ENCODE measurements around the gene TMEM126A. TPM values are rescaled to one million over a fixed set of nuclear protein-coding genes. Genes with fewer than 3 reads are reported as not detected.

Gene TMEM126A
- total RNA-seq, 1 donor: 34.4 TPM

DNA sequence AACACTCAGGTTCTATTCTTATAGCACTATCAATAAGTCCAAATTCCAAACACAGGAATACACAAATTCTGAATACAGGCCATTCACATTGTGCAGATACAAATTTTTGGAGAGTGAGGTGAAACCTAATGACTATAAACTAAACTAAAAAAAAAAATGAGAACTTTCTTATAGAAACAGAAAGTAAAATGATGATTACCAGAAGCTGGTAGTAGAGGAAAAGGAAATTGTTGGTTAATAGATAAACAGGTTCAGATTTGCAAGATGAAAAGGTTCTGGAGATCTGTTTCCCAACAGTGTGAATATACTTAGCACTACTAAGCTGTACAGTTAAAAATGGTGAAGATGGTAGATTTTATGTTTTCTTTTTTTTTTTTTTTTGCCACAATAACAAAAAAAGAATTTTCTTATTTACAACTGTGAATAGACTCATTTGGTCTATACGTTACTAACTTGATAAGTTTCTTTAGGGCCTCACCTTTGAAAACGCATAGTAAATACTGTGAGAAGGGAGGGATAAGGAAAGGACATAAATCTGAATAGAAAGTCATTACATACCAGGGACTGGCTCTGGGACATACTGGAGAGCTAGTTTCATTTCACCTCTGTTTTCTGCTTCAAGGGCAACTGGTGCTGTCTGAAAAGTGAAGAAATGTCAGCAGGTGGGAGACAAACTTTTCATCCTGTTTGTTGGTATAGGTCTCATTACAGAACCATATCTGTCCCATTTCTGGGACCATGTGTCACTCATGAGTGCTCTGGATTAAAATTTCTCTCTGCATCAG, 52.4 kb downstream of the TMEM126A start:
- Histone ChIP-seq H3K9me3 (ENCODE audit: low read depth, low read length) (no peaks in the 10 kb centered on the region), H2AFZ (ENCODE audit: low read length) (no peak overlapping the region), H3K36me3 (ENCODE audit: insufficient read depth, low read length) (no peaks in the 10 kb centered on the region), H3K4me2 (ENCODE audit: insufficient read depth, low read length) (no peak overlapping the region), H3K27ac (ENCODE audit: low read depth, low read length) (no peak overlapping the region), H3K27me3 (ENCODE audit: insufficient read depth, low read length) (no peaks in the 10 kb centered on the region), H3K4me3 (ENCODE audit: insufficient read depth, low read length) (no peak overlapping the region), H3K79me2 (ENCODE audit: insufficient read depth, low read length) (no peaks in the 10 kb centered on the region), H3K4me1 (ENCODE audit: insufficient read depth, low read length) (peaks cover 10% of the 10 kb centered on the region), H4K20me1 (ENCODE audit: insufficient read depth, low read length) (no peaks in the 10 kb centered on the region)
- no peak for DNase-seq (ENCODE audit: insufficient read length, low spot score, missing footprints)
- no peak for TF ChIP-seq CTCF (IDR thresholded peaks at IDR 0.05; ENCODE audit: extremely low read depth, low read depth, low read length)

- Histone ChIP-seq H3K36me3 (ENCODE audit: insufficient read depth, low read length) (no peaks in the 10 kb centered on the region), H3K4me1 (ENCODE audit: insufficient read depth, low read length) (peaks cover 11% of the 10 kb centered on the region), H3K27me3 (ENCODE audit: insufficient read depth, low read length) (no peaks in the 10 kb centered on the region), H4K20me1 (ENCODE audit: insufficient read depth, low read length) (no peaks in the 10 kb centered on the region), H3K79me2 (ENCODE audit: insufficient read depth, low read length) (no peaks in the 10 kb centered on the region), H3K4me2 (ENCODE audit: insufficient read depth, low read length) (no peak overlapping the region), H3K9me3 (ENCODE audit: low read depth, low read length) (no peaks in the 10 kb centered on the region), H3K27ac (ENCODE audit: low read depth, low read length) (no peak overlapping the region), H2AFZ (ENCODE audit: low read length) (no peak overlapping the region), H3K4me3 (ENCODE audit: insufficient read depth, low read length) (no peak overlapping the region)
- no peak for DNase-seq (ENCODE audit: insufficient read length, low spot score, missing footprints)
- no peak for TF ChIP-seq CTCF (IDR thresholded peaks at IDR 0.05; ENCODE audit: extremely low read depth, low read depth, low read length)
Measured at GRCh38 chr11:85704967-85705366, 57.2 kb downstream of the TMEM126A start.

- Histone ChIP-seq H3K9me3 (ENCODE audit: low read depth, low read length) (no peaks in the 10 kb centered on the region), H2AFZ (ENCODE audit: low read length) (no peak overlapping the region), H3K27ac (ENCODE audit: low read depth, low read length) (peak overlapping the region; percentile 26), H3K36me3 (ENCODE audit: insufficient read depth, low read length) (no peaks in the 10 kb centered on the region), H3K4me2 (ENCODE audit: insufficient read depth, low read length) (peak overlapping the region; percentile 26), H3K27me3 (ENCODE audit: insufficient read depth, low read length) (no peaks in the 10 kb centered on the region), H4K20me1 (ENCODE audit: insufficient read depth, low read length) (no peaks in the 10 kb centered on the region), H3K4me3 (ENCODE audit: insufficient read depth, low read length) (no peak overlapping the region), H3K4me1 (ENCODE audit: insufficient read depth, low read length) (peaks cover 11% of the 10 kb centered on the region), H3K79me2 (ENCODE audit: insufficient read depth, low read length) (no peaks in the 10 kb centered on the region)
- no peak for TF ChIP-seq CTCF (IDR thresholded peaks at IDR 0.05; ENCODE audit: extremely low read depth, low read depth, low read length)
- no peak for DNase-seq (ENCODE audit: insufficient read length, low spot score, missing footprints)
Measured at GRCh38 chr11:85705800-85706199, 58.0 kb downstream of the TMEM126A start.

Other genes starting within 250 kb of the TMEM126A start
- gene DLG2, start 20.6 kb upstream of the TMEM126A start, total RNA-seq: 3.3 and 3.8 TPM in 2 replicates
- 64.4 and 81.6 TPM in 2 replicates for gene TMEM126B, start 19.4 kb upstream of the TMEM126A start, total RNA-seq
- gene CREBZF, start 17.2 kb downstream of the TMEM126A start, total RNA-seq: 46.3 and 49.2 TPM in 2 replicates
- gene CCDC89, start 38.2 kb downstream of the TMEM126A start, total RNA-seq: 2.9 and 4.1 TPM in 2 replicates
- 19.4 and 19.9 TPM in 2 replicates for gene SYTL2, start 163.2 kb downstream of the TMEM126A start, total RNA-seq
- gene CCDC83, start 207.4 kb downstream of the TMEM126A start, total RNA-seq: not detected in 2 replicates

Data from osteoblast (primary cell).